Loucy (cell line): ENCODE data around the gene SRGN.
A peak's percentile ranks its signal among the peaks of the same experiment; 100 is the strongest.
"Not testable (repeated sequence)": the region's sequence is repeated elsewhere in the genome, so short reads cannot be mapped to it uniquely, and the experiment has no call there.

Experiments used
- H2AFZ ChIP-seq: fragments of 200-600 bp; sonication (generic); 2 replicates; pipeline ENCODE4 v1.6.0; 2016; ENCODE audit warnings: antibody characterized with exemption, mild to moderate bottlenecking, low read length, moderate library complexity
- H3F3A ChIP-seq: fragments of 200-600 bp; 2 replicates; pipeline ENCODE4 v1.6.0; 2016; ENCODE audit warnings: antibody characterized with exemption, low read depth, mild to moderate bottlenecking
- H3K27me3 ChIP-seq: fragments of 200-600 bp; sonication (generic); 2 replicates; pipeline ENCODE4 v1.6.1; 2014; ENCODE audit warnings: low read length, mild to moderate bottlenecking; ENCODE audit not compliant: insufficient read depth, poor library complexity, severe bottlenecking
- H3K36me3 ChIP-seq: fragments of 200-600 bp; sonication (generic); 2 replicates; pipeline ENCODE4 v1.6.1; 2016; ENCODE audit warnings: low read length; ENCODE audit not compliant: insufficient read depth
- H3K4me1 ChIP-seq: fragments of 200-600 bp; sonication (generic); 2 replicates; pipeline ENCODE4 v1.5.1; 2014; ENCODE audit warnings: low read length, mild to moderate bottlenecking; ENCODE audit not compliant: insufficient read depth, poor library complexity, severe bottlenecking
- H3K4me2 ChIP-seq: fragments of 200-600 bp; sonication (generic); 2 replicates; pipeline ENCODE4 v1.6.0; 2014; ENCODE audit warnings: antibody characterized with exemption, low read length, low read depth, mild to moderate bottlenecking; ENCODE audit not compliant: poor library complexity, severe bottlenecking
- H3K4me3 ChIP-seq: fragments of 200-600 bp; sonication (generic); 2 replicates; pipeline ENCODE4 v1.5.1; 2014; ENCODE audit warnings: low read length, mild to moderate bottlenecking, mixed read lengths; ENCODE audit not compliant: poor library complexity, severe bottlenecking
- H3K79me2 ChIP-seq: fragments of 200-600 bp; sonication (generic); 2 replicates; pipeline ENCODE4 v1.6.1; 2014; ENCODE audit warnings: low read length; ENCODE audit not compliant: insufficient read depth
- H3K9ac ChIP-seq: fragments of 200-600 bp; sonication (generic); 2 replicates; pipeline ENCODE4 v1.6.0; 2014; ENCODE audit warnings: mild to moderate bottlenecking, low read depth, low read length, moderate library complexity; ENCODE audit not compliant: poor library complexity, severe bottlenecking
- H3K9me2 ChIP-seq: fragments of 200-600 bp; sonication (generic); replicated peaks from 2 replicates; pipeline ENCODE4 v1.6.1; 2016; ENCODE audit warnings: low read depth, low read length, mixed read lengths
- H3K9me3 ChIP-seq: fragments of 200-600 bp; sonication (generic); 2 replicates; pipeline ENCODE4 v1.6.1; 2014; ENCODE audit warnings: mild to moderate bottlenecking, antibody characterized with exemption, low read length, low read depth; ENCODE audit not compliant: insufficient read depth
- H4K20me1 ChIP-seq: fragments of 200-600 bp; sonication (generic); 2 replicates; pipeline ENCODE4 v1.6.0; 2014; ENCODE audit warnings: antibody characterized with exemption, low read length, mild to moderate bottlenecking; ENCODE audit not compliant: insufficient read depth, poor library complexity, severe bottlenecking
- EZH2phosphoT487 ChIP-seq: fragments of 200-600 bp; IDR thresholded peaks from 2 replicates; pipeline ENCODE4 v1.6.1; 2018; ENCODE audit warnings: antibody characterized with exemption, mild to moderate bottlenecking, moderate library complexity, borderline replicate concordance
- TF ChIP-seq, protein P1 (sequence below): fragments of 200-600 bp; sonication (generic); conservative IDR thresholded peaks from 2 replicates; pipeline ENCODE4 v1.5.1; 2014; ENCODE audit warnings: mild to moderate bottlenecking, antibody characterized with exemption, low read length

The SRGN gene

DNA sequence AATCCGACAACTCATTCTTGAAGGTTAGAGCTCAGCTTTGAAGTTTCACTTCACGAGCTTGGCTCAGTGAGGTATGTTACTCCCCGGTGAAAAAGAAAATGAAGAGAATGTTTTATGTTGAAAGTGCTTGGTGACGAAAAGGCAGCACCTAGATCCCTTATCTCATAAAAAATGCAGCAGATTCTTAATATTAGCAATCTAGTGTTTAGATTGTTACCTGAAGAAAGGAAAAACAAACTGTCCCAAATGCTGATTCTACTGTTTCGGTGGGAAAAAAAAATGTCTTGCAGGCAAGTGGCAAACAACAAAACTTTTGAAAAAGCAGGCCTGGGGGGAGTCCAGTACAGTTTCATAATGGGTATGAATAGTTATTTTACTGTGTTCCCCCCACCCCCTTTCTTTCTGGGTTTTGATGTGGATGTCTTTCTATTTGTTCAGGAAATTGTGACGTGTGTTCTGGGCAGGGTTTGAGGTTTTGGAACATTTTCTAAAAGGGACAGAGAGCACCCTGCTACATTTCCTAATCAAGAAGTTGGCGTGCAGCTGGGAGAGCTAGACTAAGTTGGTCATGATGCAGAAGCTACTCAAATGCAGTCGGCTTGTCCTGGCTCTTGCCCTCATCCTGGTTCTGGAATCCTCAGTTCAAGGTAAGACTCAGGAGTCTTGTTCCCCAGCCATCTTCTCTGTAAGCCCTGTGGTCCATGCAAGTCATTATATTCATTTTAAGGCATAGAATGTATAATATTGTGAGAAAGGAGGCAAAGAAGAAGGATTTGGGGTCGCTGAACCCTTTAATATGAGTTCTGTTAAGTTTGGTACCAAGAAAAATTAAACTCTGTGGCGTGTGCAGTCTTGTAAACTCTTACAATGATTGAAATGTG is at the start of gene SRGN:
TSS of gene SRGN (plus strand) at position 514 of the 881 bp plus-strand sequence. CDS start at position 569, 55 bp downstream.
- peaks cover 24% of the 10 kb centered on the region for H3K79me2 ChIP-seq
- H3K27me3 ChIP-seq, result no peaks in the 10 kb centered on the region
- no peaks in the 10 kb centered on the region for H3F3A ChIP-seq
- peak within 1 kb of the TSS; percentile 81 for H3K9ac ChIP-seq
- no peaks in the 10 kb centered on the region for H3K36me3 ChIP-seq
- H2AFZ ChIP-seq, result peak within 1 kb of the TSS; percentile 74
- TF ChIP-seq, protein P1, sequence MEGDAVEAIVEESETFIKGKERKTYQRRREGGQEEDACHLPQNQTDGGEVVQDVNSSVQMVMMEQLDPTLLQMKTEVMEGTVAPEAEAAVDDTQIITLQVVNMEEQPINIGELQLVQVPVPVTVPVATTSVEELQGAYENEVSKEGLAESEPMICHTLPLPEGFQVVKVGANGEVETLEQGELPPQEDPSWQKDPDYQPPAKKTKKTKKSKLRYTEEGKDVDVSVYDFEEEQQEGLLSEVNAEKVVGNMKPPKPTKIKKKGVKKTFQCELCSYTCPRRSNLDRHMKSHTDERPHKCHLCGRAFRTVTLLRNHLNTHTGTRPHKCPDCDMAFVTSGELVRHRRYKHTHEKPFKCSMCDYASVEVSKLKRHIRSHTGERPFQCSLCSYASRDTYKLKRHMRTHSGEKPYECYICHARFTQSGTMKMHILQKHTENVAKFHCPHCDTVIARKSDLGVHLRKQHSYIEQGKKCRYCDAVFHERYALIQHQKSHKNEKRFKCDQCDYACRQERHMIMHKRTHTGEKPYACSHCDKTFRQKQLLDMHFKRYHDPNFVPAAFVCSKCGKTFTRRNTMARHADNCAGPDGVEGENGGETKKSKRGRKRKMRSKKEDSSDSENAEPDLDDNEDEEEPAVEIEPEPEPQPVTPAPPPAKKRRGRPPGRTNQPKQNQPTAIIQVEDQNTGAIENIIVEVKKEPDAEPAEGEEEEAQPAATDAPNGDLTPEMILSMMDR, result no peak
- TF ChIP-seq EZH2phosphoT487, result no peak
- no peaks in the 10 kb centered on the region for H3K9me3 ChIP-seq
- H3K4me1 ChIP-seq, result peaks cover 46% of the 10 kb centered on the region
- H4K20me1 ChIP-seq, result no peaks in the 10 kb centered on the region
- H3K4me2 ChIP-seq, result peak within 1 kb of the TSS; percentile 99
- peak within 1 kb of the TSS; percentile 84 for H3K4me3 ChIP-seq
- no peaks in the 10 kb centered on the region for H3K9me2 ChIP-seq

DNA sequence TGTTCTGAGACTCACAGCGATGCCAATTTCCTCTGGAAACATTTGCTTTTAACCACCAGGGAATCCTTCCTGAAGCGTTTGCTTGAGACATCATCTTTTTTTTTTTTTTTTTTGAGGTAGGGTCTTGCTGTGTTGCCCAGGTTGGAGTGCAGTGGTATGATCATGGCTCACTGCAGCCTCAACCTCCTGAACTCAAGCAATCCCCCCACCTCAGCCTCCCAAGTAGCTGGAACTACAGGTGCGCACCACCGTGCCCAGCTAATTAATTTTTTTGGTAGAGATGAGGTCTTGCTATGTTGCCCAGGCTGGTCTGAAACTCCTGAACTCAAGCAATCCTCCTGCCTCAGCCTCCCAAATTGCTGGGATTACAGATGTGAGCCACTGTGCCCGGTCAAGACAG is 47.0 kb upstream of the SRGN start:
- not testable (repeated sequence) for H3K9me3 ChIP-seq, H3F3A ChIP-seq, H3K9me2 ChIP-seq, H3K79me2 ChIP-seq, H3K4me3 ChIP-seq, H3K4me2 ChIP-seq, H4K20me1 ChIP-seq, H3K9ac ChIP-seq, H2AFZ ChIP-seq, H3K27me3 ChIP-seq, H3K4me1 ChIP-seq, H3K36me3 ChIP-seq

GRCh38 chr10:69042417-69042816 is 45.5 kb upstream of the SRGN start:
- no peak overlapping the region for H3K4me2 ChIP-seq
- no peaks in the 10 kb centered on the region for H3K79me2 ChIP-seq

More at GRCh38 chr10:69042417-69042816, 45.5 kb upstream of the SRGN start:
- Histone ChIP-seq H4K20me1 (no peaks in the 10 kb centered on the region), H3K36me3 (no peaks in the 10 kb centered on the region), H2AFZ (no peak overlapping the region), H3F3A (no peaks in the 10 kb centered on the region), H3K9ac (no peak overlapping the region), H3K4me1 (no peaks in the 10 kb centered on the region), H3K9me3 (no peaks in the 10 kb centered on the region), H3K9me2 (no peaks in the 10 kb centered on the region), H3K4me3 (no peak overlapping the region), H3K27me3 (no peaks in the 10 kb centered on the region)
- TF ChIP-seq, protein P1, result no peak
- no peak for TF ChIP-seq EZH2phosphoT487
